K562 (cell line): Measurements from ENCODE around the gene TLN1. TPM values are rescaled to one million over a fixed set of nuclear protein-coding genes. Genes with fewer than 3 reads are reported as not detected.

Source experiments
- CBFA2T3 ChIP-seq: fragments of 450-650 bp; IDR thresholded peaks from 2 replicates; pipeline ENCODE4 v1.6.1; 2017
- CHD4 ChIP-seq: fragments of 200-600 bp; sonication (generic); IDR thresholded peaks from 3 replicates; pipeline ENCODE4 v1.6.1; 2012; ENCODE audit warnings: low read depth, mild to moderate bottlenecking, mixed read lengths, low read length, inconsistent platforms; ENCODE audit not compliant: insufficient read depth, insufficient replicate concordance, poor library complexity, severe bottlenecking
- CREB1 ChIP-seq, 2 experiments: sonication (generic) in 1 of 2; formaldehyde crosslinking in 1 of 2; IDR thresholded peaks; 2 replicates each; pipeline versions ENCODE4 v1.6.1 to v1.8.0; 2012 to 2022; ENCODE audit warnings: inconsistent platforms in 1 of 2, mild to moderate bottlenecking in 1 of 2, missing genetic modification reagents in 1 of 2, moderate library complexity in 1 of 2
- EP300 ChIP-seq: IDR thresholded peaks from 2 replicates; pipeline ENCODE4 v1.6.1; 2012; ENCODE audit warnings: low read length, improper control_type of control experiment
- ETV1 ChIP-seq: fragments of 450-650 bp; conservative IDR thresholded peaks from 2 replicates; pipeline ENCODE4 v1.6.1; 2016; ENCODE audit warnings: missing genetic modification characterization, control low read depth, low read depth, missing compliant biosample characterization
- HNRNPH1 ChIP-seq: fragments of 200-400 bp; formaldehyde crosslinking; optimal IDR thresholded peaks from 2 replicates; pipeline ENCODE3; 2017; ENCODE audit warnings: low read depth, mild to moderate bottlenecking, low read length, moderate library complexity
- PCBP2 ChIP-seq: fragments of 200-400 bp; formaldehyde crosslinking; IDR thresholded peaks from 2 replicates; pipeline ENCODE4 v1.6.1; 2018; ENCODE audit warnings: low read length, low read depth, mild to moderate bottlenecking, moderate library complexity; ENCODE audit not compliant: poor library complexity, severe bottlenecking
- PHF8 ChIP-seq: fragments of 200-600 bp; sonication (generic); IDR thresholded peaks from 2 replicates; pipeline ENCODE4 v1.6.1; 2012; ENCODE audit warnings: mixed run types, mild to moderate bottlenecking, inconsistent platforms, low read length, moderate library complexity, borderline replicate concordance
- TEAD4 ChIP-seq, 2 experiments: sonication (generic) in 1 of 2; formaldehyde crosslinking in 1 of 2; IDR thresholded peaks; 2 replicates each; pipeline versions ENCODE4 v1.6.1 to v1.8.0; 2012 to 2022; ENCODE audit warnings: borderline replicate concordance in 1 of 2, inconsistent platforms in 1 of 2, low read length in 1 of 2, mild to moderate bottlenecking in 1 of 2, missing genetic modification reagents in 1 of 2
- TRIM24 ChIP-seq, 2 experiments: fragments of 450-650 bp; IDR thresholded peaks; 2 replicates each; pipeline ENCODE4 v1.6.1; 2016
- ZNF77 ChIP-seq: fragments of 250-450 bp; sonication (Bioruptor Pico); IDR thresholded peaks from 2 replicates; pipeline ENCODE4 v1.5.0; 2020
- polyA plus RNA-seq, 8 experiments: library from polyadenylated mRNA; depleted of rRNA in 4 of 8; stranded (reverse) in 5 of 8; unstranded in 3 of 8; fragments of >200 nt; fragmentation: Nextera tagmentation in 2 of 8; fragmentation: Illumina TruSeq in 1 of 8; extraction: Ambion mirVana in 2 of 8; extraction: Trizol in 1 of 8; gene quantifications; 2 replicates each; pipeline versions ENCODE4 v1.2.1 to v1.2.3, GENCODE V29; 2011 to 2014; ENCODE audit warnings: inconsistent platforms in 1 of 8, missing spikeins in 1 of 8
- total RNA-seq, 7 experiments: library from RNA; depleted of rRNA in 6 of 7; stranded (reverse); fragments of >200 nt in 6 of 7; fragmentation: Illumina TruSeq in 2 of 7; extraction: Trizol in 2 of 7; gene quantifications; 2 replicates each; pipeline versions ENCODE4 v1.2.1 to v1.2.3, GENCODE V29; 2011 to 2021; ENCODE audit warnings: low replicate concordance in 1 of 7
- TF ChIP-seq, protein P1 (sequence below): fragments of 250-450 bp; sonication (Bioruptor Pico); IDR thresholded peaks from 2 replicates; pipeline ENCODE4 v1.4.0; 2020; ENCODE audit warnings: mild to moderate bottlenecking
- TF ChIP-seq, protein P2 (sequence below), 2 experiments: fragments of 450-650 bp; IDR thresholded peaks; 2 replicates each; pipeline ENCODE4 v1.6.1; 2016; ENCODE audit warnings: mild to moderate bottlenecking in 2 of 2, borderline replicate concordance in 1 of 2, low read depth in 1 of 2, moderate library complexity in 1 of 2
- TF ChIP-seq, protein P3 (sequence below): sonication (generic); formaldehyde crosslinking; IDR thresholded peaks from 2 replicates; pipeline ENCODE4 v1.8.1; 2023; ENCODE audit warnings: mild to moderate bottlenecking, missing genetic modification reagents

TLN1 gene
- total and polyA plus RNA-seq, 9 of the 15 experiments (the other 6 are each of a cell fraction or from before 2014, with no cell fraction given) = 3.6 to 240 (median 54.8) TPM

DNA sequence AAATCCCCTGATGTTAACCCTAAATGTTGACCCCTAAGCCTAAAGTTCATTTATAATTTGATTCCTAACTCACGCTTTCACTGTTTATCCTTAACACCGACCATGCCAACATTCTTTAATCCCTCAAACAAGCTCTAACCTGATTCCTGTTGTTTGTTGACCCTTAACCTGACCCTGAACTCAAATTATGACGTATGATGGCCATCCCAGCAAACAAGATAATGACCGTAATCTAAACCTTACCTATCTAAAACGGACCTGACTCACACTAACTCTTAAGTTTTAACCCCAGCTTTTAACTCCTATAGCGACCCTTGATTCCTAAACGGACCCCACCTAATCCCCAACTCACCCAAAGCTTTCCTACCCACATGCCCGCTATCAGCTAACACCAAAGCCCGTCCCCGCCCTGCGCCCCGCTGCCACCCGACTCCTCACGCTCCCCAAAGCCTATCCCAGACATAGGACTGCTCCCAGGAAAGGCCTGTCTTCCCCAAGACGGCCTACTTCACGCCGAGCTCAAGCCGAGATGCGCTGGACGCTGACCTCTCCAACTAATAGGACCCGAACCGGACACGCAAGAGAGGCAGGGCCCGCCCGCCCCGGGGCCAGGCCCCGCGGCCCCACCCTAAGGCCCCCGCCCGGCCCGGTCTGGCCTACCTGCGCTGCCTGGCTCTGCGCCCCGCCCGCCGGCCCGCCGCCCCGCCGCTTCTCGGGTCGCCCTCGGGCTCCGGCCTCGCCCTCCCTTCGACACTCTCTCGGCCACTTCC is 395 bp downstream of the TLN1 start (continued):
- TF ChIP-seq CBFA2T3 = peak; percentile 79
- TF ChIP-seq, protein P1, sequence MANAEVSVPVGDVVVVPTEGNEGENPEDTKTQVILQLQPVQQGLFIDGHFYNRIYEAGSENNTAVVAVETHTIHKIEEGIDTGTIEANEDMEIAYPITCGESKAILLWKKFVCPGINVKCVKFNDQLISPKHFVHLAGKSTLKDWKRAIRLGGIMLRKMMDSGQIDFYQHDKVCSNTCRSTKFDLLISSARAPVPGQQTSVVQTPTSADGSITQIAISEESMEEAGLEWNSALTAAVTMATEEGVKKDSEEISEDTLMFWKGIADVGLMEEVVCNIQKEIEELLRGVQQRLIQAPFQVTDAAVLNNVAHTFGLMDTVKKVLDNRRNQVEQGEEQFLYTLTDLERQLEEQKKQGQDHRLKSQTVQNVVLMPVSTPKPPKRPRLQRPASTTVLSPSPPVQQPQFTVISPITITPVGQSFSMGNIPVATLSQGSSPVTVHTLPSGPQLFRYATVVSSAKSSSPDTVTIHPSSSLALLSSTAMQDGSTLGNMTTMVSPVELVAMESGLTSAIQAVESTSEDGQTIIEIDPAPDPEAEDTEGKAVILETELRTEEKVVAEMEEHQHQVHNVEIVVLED (CRISPR knock-in tag) = no peak
- 0 out of 2 replicates have a peak, but pooled peaks have one; percentile 28 for TF ChIP-seq CREB1 (IDR thresholded peaks at IDR 0.05)
- TF ChIP-seq CREB1 (CRISPR knock-in tag; IDR thresholded peaks at IDR 0.05) = no peak
- TF ChIP-seq PHF8 = peak; percentile 55; the same call in 1 of the 2 replicates
- TF ChIP-seq PCBP2 = no peak
- no peak for TF ChIP-seq HNRNPH1
- TF ChIP-seq TEAD4 (IDR thresholded peaks at IDR 0.05; ENCODE audit: low read length) = peak; percentile 37; the same call in 1 of the 2 replicates
- no peak for TF ChIP-seq TEAD4 (CRISPR knock-in tag; IDR thresholded peaks at IDR 0.05; ENCODE audit: borderline replicate concordance)
- TF ChIP-seq ETV1 = no peak
- TF ChIP-seq, protein P2, sequence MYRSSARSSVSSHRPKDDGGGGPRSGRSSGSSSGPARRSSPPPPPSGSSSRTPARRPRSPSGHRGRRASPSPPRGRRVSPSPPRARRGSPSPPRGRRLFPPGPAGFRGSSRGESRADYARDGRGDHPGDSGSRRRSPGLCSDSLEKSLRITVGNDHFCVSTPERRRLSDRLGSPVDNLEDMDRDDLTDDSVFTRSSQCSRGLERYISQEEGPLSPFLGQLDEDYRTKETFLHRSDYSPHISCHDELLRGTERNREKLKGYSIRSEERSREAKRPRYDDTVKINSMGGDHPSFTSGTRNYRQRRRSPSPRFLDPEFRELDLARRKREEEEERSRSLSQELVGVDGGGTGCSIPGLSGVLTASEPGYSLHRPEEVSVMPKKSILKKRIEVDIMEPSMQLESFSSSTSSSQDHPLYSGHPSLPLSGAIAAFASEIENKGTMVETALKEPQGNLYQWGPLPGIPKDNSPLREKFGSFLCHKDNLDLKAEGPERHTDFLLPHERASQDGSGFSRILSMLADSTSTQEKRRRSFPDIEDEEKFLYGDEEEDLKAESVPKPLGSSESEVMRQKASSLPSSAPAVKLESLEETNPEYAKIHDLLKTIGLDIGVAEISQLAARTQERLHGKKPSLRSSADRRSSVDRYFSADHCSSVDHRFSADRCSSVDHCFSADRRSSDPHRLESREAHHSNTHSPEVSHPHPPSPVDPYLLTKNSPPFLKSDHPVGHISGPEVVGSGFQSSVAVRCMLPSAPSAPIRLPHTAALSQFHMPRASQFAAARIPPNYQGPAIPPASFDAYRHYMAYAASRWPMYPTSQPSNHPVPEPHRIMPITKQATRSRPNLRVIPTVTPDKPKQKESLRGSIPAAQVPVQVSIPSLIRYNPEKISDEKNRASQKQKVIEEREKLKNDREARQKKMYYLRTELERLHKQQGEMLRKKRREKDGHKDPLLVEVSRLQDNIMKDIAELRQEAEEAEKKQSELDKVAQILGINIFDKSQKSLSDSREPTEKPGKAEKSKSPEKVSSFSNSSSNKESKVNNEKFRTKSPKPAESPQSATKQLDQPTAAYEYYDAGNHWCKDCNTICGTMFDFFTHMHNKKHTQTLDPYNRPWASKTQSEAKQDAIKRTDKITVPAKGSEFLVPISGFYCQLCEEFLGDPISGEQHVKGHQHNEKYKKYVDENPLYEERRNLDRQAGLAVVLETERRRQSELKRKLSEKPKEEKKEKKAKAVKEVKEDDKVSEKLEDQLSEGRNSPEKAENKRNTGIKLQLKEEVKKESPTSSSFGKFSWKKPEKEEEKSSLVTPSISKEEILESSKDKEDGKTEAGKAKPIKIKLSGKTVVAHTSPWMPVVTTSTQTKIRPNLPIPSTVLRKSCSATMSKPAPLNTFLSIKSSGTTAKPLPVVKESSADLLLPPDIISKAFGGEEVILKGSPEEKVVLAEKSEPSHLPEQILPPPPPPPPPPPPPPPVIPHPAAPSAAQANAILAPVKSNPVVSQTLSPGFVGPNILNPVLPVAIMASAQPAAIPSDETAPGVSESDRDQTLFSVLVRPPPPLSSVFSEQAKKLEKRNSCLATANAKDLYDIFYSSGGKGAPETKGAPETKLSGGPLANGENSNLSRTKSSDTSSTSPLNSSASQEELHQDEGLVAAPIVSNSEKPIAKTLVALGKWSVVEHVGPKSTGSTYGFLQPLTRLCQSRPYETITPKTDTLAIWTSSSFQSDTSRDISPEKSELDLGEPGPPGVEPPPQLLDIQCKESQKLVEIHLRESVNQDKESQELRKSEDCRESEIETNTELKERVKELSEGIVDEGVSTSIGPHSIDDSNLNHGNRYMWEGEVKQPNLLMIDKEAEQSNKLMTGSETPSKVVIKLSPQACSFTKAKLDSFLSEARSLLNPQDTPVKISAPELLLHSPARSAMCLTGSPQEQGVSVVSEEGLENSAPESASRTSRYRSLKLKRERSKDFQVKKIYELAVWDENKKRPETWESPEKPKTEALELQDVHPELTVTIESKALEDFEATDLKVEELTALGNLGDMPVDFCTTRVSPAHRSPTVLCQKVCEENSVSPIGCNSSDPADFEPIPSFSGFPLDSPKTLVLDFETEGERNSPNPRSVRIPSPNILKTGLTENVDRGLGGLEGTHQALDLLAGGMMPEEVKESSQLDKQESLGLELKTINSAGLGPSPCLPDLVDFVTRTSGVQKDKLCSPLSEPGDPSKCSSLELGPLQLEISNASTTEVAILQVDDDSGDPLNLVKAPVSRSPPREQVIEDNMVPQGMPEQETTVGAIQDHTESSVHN (IDR thresholded peaks at IDR 0.05; ENCODE audit: borderline replicate concordance in 1 of 2, low read depth in 1 of 2) = peak in 1 of 2 experiments; percentile 38; a peak in 1 of 4 replicates
- no peak for TF ChIP-seq ZNF77 (CRISPR knock-in tag)
- TF ChIP-seq, protein P3, sequence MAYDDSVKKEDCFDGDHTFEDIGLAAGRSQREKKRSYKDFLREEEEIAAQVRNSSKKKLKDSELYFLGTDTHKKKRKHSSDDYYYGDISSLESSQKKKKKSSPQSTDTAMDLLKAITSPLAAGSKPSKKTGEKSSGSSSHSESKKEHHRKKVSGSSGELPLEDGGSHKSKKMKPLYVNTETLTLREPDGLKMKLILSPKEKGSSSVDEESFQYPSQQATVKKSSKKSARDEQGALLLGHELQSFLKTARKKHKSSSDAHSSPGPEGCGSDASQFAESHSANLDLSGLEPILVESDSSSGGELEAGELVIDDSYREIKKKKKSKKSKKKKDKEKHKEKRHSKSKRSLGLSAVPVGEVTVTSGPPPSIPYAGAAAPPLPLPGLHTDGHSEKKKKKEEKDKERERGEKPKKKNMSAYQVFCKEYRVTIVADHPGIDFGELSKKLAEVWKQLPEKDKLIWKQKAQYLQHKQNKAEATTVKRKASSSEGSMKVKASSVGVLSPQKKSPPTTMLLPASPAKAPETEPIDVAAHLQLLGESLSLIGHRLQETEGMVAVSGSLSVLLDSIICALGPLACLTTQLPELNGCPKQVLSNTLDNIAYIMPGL (CRISPR knock-in tag) = no peak
- TF ChIP-seq TRIM24 (IDR thresholded peaks at IDR 0.05) = peak in 1 of 2 experiments; percentile 29; a peak in 1 of 4 replicates
- peak; percentile 70 for TF ChIP-seq EP300
- no peak for TF ChIP-seq CHD4
